SK-N-DZ (cell line): ENCODE measurements around the gene HERPUD2.
"Not testable (repeated sequence)": the region's sequence is repeated elsewhere in the genome, so short reads cannot be mapped to it uniquely, and the experiment has no call there.

Experiments used
- DNase-seq: peaks from one replicate; pipeline ENCODE4 v3.0.0-alpha.2; 2015; ENCODE audit warnings: low spot score

HERPUD2 gene

GRCh38 chr7:35617041-35617440, 77.9 kb downstream of the HERPUD2 start:
- no peak for DNase-seq

GRCh38 chr7:35613150-35613549, 81.8 kb downstream of the HERPUD2 start:
- DNase-seq, result no peak

- no peak for DNase-seq
Measured at GRCh38 chr7:35605760-35606159, 89.2 kb downstream of the HERPUD2 start.

GRCh38 chr7:35604595-35604994, 90.3 kb downstream of the HERPUD2 start:
- no peak for DNase-seq

- no peak for DNase-seq
Measured at GRCh38 chr7:35599645-35600044, 95.3 kb downstream of the HERPUD2 start.

- DNase-seq, result no peak
Measured at GRCh38 chr7:35599061-35599460, 95.9 kb downstream of the HERPUD2 start.

GRCh38 chr7:35596061-35596460, 98.9 kb downstream of the HERPUD2 start:
- no peak for DNase-seq

GRCh38 chr7:35593899-35594298, 101.0 kb downstream of the HERPUD2 start:
- DNase-seq, result no peak

GRCh38 chr7:35588647-35589046, 106.3 kb downstream of the HERPUD2 start:
- DNase-seq, result no peak

- no peak for DNase-seq
Measured at GRCh38 chr7:35584990-35585389, 109.9 kb downstream of the HERPUD2 start.

- DNase-seq, result not testable (repeated sequence)
Measured at GRCh38 chr7:35584533-35584932, 110.4 kb downstream of the HERPUD2 start.
